A549 (cell line): ENCODE data around the gene HDAC6.

Source experiments
- CEBPB ChIP-seq, 2 experiments: fragments of >200 bp in 1 of 2; sonication (Bioruptor Twin) in 1 of 2; formaldehyde crosslinking in 1 of 2; IDR thresholded peaks; 2 replicates each; pipeline ENCODE4 v1.6.1; 2012 to 2016
- RAD21 ChIP-seq, 2 experiments: fragments of >200 bp in 1 of 2; sonication (Bioruptor Twin) in 1 of 2; formaldehyde crosslinking in 1 of 2; IDR thresholded peaks in 1 of 2; conservative IDR thresholded peaks in 1 of 2; 2 replicates in 1 of 2; 3 replicates in 1 of 2; pipeline ENCODE4 v1.6.1; 2012 to 2018; ENCODE audit warnings: inconsistent platforms in 1 of 2
- TF ChIP-seq, protein P1 (sequence below): fragments of >200 bp; sonication (Bioruptor Twin); formaldehyde crosslinking; IDR thresholded peaks from 3 replicates; pipeline ENCODE4 v1.5.1; 2016

DNA sequence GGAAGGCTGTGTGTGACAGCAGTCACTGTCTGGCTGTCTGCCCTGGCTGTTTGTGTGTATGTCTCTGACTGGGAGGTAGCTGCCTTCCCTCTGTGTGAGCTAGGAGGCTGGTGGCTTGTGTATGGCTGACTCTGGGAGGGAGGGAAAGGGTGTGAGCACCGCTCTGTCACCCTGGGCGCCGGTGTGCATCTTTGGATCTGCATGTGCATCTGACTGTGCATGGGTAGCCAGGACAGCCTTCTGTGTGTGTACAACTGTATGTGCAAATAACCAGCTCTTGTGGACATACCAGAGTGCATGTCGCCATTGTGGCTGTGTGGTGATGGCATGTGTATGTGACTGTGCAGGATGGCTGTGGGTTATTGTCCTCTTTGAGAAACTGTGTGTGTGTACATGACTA is 17.0 kb downstream of the HDAC6 start:
- TF ChIP-seq, protein P1, sequence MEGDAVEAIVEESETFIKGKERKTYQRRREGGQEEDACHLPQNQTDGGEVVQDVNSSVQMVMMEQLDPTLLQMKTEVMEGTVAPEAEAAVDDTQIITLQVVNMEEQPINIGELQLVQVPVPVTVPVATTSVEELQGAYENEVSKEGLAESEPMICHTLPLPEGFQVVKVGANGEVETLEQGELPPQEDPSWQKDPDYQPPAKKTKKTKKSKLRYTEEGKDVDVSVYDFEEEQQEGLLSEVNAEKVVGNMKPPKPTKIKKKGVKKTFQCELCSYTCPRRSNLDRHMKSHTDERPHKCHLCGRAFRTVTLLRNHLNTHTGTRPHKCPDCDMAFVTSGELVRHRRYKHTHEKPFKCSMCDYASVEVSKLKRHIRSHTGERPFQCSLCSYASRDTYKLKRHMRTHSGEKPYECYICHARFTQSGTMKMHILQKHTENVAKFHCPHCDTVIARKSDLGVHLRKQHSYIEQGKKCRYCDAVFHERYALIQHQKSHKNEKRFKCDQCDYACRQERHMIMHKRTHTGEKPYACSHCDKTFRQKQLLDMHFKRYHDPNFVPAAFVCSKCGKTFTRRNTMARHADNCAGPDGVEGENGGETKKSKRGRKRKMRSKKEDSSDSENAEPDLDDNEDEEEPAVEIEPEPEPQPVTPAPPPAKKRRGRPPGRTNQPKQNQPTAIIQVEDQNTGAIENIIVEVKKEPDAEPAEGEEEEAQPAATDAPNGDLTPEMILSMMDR, result no peak
- TF ChIP-seq CEBPB (IDR thresholded peaks at IDR 0.05) (no peak), RAD21 (conservative IDR thresholded peaks at IDR 0.05 in 1 of 2, IDR thresholded peaks at IDR 0.05 in 1 of 2) (no peak)
